Stimulated activated CD4-positive, alpha-beta T cell treated with anti-CD3 and anti-CD28 coated beads, TNF-alpha, amount 100 ng/mL, for 48 hours (primary cell): Measurements from ENCODE around the gene NAPB.
A peak's percentile ranks its signal among the peaks of the same experiment; 100 is the strongest.

ENCODE experiments used
- DNase-seq, 3 donors: peaks; one replicate each; pipeline ENCODE4 v3.0.0-alpha.2; 2020; ENCODE audit warnings: low read depth in 3 of 3

The NAPB gene

DNA sequence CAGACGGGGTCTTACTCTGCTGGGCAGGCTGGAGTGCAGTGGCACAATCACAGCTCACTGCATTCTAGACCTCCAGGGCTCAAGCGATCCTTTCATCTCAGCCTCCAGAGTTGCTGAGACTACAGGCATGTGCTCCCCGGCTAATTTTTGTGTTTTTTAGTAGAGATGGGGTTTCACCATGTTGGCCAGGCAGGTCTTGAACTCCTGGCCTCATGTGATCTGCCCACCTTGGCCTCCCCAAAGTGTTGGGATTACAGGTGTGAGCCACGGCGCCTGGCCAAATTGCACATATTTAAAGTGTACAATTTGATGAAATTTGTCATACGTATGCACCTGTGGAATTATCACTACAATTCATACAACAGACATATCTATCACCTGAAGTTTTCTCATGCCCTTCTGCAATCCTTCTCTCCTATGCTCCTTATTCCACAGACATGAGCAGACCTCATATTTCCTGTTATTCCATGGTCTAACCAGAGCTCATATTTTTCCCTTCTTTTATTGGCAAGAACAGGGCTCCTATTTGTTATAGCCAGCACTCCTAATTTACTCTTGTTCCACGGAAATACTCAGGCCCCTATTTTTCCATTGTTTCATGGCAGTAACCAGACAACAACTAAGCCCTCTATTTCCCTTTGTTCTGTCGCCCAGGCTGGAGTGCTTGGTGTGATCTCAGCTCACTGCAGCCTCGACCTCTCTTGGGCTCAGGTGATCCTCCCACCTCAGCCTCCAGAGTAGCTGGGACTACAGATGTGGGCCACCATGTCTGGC is 16.0 kb upstream of the NAPB start:
- no peak for DNase-seq

DNA sequence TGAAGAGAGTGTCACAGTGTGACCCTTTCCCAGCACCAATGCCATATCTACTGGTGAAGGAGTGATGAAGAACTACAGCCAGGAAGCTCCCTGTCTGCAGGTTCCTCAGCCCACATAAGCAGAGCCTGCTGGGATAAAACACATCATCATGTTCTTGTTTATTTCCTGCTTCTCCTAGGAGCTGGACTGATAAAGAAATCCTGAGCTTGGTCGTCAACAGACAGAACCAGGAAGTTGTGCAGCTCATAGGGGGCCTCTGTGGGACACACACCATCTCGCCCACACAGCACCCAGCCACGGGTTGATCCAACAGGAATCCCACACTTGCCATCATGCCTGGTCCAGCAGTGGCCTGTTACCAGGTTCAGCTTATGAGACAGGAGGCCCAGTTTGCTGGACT is 15.4 kb upstream of the NAPB start:
- DNase-seq = no peak

DNA sequence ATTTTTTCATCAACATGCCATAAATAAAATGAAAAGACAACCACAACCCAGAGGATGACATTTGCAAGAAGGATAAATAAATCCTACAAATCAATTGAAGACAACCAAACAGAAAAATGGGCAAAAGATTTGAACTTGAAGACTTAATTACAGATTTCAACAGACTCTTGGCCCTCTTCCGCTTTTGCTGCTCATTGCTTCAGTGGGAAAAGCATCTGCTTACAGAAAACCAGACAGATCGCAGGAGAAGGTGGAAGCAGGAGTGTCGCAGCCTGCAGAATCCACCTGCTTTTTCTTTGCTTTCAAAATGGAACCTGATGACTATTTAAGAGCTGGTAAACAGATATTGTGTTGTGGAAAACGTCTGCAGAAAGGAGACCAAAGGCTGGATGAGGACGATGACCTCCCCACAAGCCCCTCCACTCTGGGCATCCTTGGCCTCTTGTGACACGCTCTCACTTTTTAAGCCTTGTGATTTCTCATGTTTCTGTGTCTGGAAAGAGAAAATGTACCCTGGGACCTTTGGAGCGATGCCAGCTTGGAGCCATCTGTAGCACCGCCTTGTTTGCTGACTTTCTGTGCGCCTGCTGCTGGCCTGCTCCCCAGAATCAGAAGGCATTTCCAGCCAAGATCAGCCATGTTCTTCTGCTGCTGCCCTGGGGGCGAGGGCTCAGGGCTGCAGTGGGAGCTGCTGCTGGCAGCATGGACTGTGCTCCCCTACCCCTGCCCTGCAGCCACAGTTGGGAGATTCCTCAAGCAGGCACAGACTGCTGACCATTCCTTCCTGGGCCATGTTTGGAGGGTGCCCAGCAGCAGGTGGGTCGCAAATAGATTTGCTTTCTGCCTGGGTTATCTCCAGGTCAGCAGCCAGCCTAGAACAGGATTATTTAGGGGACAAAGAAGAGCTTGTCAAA is 14.6 kb upstream of the NAPB start:
- DNase-seq = no peak

DNA sequence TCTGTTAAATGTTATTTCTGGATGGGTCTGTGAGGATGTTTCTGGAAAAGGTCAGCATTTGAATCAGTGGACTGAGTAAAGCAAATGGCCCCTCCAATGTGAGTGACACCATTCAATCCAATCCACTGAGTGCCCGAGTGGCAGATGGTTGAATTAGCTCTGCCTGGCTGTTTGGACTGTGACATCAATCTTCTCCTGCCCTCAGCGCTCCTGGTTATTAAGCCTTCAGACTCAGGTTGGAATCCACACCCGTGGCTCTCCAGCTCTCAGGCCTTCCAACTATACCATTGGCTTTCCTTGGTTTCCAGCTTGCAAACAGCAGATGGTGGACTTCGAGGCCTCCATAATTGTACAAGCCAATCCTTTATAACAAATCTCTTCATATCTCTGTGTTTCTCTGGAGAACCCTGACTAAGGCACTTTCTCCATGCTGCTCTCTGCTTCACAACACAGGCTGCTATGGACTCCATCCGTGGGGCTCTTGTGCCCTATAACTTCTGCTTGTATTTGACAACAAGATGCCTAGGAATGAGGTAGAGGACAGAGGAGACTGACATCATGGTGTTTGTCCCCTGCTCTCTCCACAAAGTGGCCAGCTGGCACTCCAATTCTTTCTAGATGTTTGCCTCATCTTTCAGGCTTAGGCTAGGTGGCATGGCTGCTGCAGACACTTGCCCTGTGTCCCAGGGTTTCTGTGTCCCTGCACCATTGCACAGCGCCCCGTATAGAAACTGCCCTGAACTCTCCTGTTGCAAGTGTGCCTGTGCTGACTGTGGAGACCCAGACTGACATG is 13.4 kb upstream of the NAPB start:
- DNase-seq = no peak

DNA sequence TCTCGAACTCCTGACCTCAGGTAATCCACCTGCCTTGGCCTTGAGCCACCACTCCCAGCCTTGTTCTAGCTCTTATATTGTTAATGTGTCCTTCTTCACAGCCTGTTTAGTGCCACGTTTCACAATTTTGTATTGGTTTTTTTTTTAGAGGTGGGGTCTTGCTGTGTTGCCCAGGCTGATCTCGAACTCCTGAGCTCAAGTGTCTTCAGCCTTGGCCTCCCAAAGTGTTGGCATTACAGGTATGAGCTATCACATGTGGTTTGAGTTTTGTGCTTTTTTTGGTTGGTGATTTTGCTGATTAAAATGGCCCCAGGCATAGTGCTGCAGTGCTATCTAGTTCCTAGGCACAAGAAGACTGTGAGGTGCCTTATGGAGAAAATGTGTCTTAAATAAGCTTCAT is 12.3 kb upstream of the NAPB start:
- no peak for DNase-seq

DNA sequence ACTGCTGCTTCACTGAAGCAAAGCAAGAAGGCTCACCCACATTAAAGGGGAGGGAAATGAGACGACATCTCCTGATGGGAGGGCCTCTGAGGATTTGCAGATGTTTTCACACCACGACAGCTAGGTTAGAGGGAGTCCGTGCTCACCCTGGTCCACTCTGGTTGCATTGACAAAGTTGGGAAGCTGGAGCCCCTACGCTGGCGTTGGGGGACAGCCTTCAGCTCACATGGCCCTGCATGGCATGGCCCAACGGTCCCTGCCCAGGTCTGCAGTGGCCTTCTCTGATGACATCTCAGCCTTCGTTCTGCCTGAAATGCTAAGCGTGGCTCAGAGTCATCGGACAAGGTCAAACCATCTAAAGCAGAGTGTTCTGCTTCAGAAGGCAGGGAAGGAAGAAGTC is 3.8 kb upstream of the NAPB start:
- DNase-seq = no peak

DNA sequence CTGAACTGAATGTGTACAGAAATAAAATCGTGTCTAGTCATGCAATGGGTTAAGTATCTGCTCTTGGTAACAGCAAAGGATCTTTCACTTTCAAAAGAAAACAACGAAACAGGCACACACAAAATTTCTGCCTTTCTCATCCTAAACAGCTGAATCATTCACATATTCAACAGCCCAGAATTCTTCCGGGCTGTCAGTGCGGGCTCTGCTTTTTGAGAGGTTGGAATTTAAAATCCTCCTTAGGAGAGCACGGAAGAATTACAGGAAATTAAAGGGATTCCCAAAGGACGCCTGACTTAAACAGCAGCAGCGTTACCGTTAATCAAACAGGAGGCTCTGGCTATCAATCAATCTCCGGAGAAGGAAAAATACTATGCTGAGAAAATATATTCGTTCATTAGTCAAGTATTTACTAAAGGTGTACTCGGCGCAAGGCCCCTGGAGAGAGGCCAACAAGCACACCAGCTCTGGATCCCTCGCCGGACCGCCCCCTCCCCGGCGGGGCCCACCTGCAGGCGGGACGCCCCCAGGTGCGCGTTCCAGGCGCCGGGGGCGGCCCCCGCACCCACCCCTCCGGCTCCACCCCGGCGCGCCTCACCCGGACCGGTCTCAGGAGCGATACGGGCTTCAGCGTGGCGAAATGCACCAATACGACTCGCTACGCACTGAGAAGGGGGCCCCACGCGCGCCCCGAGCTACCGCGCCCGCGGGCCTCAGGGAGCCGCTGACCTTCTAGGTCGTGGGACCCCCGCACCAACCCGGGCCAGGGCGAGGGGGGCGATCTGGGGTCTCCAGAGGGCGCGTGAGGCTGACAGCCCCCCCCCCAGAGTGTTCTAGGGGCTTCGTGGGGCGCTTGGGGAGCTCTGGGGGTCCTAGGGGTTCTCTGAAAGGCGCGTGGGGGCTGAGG is 1.0 kb downstream of the NAPB start:
- peak in 1 of 3 donors; percentile 28 for DNase-seq

DNA sequence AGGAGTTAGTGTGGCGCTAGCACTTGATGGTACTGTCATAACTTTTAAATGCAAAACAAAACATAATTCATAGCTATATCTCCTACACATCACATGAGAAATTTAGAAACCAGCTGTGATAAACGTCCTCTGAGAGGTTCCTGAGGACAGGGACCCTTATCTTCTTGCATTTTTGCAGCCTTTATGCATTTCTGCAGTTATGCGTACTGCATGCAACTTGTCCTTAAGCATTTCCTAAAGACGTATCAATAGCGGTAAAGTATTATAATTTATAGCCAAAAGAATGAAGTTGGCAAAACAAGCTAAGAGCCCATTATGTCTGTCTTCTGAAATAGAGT is 1.7 kb downstream of the NAPB start:
- DNase-seq = no peak

DNA sequence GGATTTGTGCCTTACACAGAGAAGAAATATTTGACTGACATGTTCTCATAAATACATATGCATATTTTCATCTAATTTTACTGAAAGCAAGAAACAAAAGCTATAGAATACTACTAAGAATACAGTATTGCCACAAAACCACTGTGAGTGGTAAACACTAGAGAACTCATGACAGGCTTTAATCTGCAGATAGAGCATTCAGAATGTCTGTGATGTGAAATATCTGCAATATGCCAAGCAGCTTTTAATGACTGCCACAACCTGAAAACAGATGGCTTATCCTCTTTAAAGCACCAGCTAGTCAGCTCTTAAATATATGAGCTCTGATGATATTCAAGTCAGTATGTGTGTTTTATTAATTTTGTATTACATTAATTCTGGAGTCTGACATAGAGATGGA is 3.4 kb downstream of the NAPB start:
- no peak for DNase-seq

DNA sequence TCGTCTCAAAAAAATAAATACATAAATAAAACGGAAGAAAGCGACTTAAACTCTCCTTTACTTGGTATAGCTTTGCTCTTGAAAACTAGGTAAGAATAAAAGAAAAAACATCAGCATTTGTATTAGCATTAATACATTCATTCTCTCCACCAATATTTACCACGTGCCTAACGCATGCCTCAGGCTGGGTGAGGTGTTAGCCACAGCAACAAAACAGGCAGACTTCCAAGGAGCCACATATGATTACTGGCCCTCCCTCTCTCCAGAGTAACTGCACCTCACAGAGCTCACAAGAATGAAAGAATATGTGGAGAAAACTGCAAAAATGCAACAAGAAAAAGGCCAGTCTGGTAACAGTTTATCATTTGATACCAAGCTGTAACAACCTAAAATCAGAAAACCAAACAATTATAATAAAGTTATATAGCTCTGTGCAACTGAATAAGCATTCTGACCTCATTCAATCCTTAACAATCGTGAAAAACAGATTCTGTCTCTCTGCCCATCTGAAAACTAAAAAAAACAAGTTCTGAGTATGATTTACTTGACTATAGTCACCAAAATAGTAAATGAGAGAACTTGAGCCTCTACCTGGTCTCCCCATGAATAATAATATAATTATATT is 5.2 kb downstream of the NAPB start:
- no peak for DNase-seq

DNA sequence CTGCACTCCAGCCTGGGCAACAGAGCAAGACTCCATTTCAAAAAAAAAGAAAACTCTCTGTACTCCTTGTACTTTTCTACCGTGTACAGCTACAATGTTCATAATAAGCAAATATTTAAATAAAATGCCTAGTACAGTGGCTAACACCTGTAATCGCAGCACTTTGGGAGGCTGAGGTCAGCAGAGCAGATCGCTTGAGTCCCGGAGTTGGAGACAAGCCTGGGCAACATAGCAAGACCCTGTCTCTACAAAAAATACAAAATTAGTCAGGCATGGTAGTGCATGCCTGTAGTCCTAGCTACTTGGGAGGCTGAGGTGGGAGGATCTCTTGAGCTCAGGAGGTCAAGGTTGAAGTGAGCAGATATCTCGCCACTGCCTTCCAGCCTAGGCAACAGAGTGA is 5.7 kb downstream of the NAPB start:
- DNase-seq = no peak

DNA sequence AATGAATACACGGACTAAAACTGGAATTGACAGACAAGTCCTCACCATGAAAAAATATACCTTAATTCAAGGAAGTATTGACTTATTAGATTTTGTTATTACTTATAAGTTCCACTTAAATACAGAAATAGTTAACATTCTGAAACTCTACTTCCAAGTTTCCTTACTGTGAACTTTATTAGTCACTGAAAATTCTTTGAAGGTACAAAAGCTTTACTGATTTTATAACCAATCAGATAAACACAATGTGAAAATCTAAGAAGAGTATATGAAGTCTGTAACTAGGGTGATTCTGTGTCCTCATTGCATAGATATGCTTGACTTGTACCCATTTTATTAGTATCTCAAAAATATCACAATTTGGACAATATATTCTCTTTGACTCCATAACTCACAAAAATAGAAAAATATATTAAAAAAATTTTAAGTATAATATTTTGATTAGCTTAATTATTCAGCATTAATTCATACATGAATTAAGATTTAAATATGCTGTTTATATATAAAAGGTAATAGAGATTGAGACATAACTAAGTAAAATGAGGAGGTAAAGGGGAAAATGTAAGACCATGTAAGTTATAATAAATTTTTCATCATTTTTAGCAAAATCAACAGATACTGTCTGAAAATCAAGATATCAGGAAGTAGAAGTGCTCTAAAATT is 6.6 kb downstream of the NAPB start:
- DNase-seq = no peak

DNA sequence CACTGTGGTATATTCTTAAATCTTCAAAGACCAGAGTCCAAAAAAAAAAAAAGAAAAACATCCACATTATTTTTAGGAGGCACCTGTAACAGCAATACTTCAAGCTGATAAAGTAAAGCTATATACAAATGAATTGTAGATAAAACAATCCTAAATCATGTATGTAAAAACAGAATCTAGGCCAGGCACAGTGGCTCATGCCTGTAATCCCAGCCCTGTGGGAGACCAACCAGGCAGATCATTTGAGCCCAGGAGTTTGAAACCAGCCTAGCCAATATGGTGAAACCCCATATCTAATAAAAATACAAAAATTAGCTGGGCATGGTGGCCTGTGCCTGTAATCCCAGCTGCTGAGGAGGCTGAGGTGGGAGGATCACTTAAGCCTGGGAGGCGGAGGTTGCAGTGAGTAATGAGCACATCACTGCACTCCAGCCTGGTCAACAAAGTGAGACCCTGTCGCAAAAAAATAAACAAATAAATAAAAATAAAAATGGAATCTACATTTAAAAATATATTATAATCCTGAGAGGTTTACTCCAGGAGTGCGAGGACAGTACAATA is 7.3 kb downstream of the NAPB start:
- DNase-seq = no peak

DNA sequence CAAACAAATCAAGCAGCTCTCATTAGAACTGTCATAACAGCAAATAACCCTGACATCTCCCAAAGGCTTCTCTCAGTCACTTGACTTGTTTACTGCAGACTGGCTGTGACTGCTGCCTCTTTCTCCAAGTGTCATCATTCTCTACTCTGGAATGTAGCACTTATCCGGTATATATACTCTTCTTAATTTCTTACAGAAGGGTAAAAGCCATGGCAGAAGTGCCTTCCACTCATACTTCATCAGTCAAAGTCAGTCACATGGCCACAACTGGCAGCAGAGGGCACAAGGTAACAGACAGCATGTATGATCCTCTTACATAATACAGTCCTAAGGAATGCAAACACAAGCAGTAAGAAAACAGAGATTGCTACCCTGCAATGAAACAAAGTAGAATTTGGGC is 9.3 kb downstream of the NAPB start:
- no peak for DNase-seq

DNA sequence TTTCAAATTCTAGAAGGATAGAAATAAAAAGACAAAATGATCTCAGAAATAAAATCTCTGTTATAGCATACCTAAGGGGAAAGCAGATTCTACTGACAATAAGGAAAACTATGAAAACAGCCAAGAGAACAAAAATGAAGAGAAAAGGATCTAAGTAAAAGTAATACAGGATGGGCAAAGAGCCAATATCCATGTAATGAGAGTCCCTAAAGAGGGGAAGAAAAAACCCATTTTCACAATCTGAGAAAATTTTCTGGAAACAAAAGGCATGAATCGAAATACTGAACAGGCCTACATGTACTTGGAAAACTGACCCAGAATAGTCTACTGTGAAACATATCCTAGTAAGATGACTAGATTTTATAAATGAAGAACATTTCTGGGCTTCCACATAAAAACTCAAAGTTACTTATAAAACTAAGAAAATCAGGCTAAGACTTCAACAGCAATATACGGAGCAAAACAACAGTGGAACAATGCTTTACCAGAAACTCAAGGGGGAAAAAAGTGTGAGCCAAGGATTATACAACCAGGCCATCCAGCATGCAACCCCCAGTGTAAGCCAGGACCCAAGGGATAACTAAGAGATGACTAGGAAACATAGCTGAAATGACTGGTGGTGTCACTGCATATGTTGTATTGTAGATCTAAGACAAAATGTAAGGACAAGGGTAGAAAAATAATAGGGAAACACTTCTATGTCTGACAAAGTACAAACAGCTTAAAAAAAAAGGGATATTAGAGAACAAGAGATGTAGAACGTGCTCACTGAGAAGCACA is 10.2 kb downstream of the NAPB start:
- no peak for DNase-seq

DNA sequence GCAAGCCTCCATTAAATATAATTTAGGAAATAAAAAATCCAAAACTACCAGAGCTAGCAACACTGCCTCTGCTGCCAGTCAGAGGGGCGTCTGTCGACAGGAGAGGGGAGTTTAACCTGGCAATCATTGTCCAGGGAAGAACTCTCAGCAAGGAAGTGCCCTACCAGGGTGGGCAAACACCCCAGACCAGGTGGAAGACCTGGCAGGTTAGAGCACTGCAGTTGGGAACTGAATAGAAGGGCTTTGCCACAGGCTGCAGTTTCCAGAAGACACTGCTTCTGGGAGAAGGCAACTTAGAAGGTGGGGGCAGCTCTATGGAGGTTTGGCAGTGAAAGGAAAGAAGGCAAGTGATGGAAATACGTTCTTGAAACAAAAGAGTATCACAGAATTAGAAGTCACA is 11.5 kb downstream of the NAPB start:
- no peak for DNase-seq

DNA sequence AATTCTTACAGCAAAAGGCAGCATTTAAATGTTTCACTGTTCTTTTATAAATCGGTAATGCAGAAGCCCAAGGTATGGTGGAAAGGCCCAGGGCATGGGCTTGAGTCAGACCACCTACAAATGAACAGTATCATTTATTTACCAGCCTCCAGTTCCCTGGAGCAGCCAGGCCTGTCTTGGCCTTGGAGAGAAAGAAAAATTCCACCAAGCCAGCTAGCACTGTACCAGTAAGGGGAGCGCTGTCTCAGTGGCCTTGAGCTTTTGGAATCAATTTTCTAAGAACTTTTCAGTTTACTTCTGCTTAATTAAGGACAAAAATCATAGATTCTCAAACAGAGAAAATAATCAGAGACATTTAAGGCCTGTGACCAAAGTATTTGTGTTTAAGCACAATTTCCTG is 12.3 kb downstream of the NAPB start:
- DNase-seq = no peak

DNA sequence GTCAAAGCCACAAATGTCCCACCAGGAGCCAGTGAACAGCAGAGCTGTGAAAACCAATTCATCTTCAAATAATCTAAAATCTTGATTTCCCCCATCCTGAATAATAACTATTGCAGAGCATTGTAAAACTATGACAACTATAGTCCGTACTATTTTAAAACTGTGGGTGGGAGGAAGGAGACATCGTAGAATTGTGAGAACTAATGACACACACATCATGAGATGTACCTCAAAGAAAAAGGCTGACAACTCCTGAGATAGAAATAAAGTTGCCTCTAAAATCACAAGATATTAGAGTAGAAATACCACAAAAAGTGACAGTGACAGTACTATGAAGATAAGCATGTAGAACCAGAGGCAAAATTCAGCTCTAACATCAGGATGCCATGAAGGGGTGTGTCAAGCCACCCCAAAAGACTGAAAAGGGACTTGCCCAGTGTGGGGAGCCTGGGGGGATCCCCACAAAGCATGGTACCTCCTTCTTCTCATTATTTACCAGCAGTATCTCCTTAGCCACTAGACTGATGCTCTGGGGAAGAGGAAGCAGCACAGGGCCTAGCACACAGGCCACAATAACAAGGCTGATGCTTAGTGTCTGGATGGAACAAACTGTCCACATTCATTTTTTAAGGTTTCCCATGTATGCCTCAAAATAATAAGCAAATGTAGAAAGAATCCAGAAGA is 13.4 kb downstream of the NAPB start:
- no peak for DNase-seq

DNA sequence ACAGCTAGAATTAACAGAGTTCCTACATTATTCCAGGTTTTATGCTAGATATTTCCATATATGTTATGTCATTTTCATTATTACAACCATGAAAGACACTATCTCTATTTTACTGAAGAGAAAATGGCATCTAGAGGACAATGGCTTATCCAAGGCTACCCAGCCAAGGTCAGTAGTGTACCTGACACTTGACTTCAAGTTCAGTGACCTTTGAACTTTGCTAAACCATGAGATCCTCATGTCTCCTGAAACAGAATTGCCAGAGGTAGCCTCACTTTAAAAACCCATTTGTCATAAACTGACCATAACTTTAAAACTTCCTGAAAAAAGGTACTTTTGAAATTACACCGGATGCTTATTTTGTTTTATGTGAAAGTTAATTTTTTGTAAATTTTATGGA is 14.4 kb downstream of the NAPB start:
- no peak for DNase-seq
